ENCODE data around the gene TDRD6. TPM values are rescaled to one million over a fixed set of nuclear protein-coding genes. Genes with fewer than 3 reads are reported as not detected.

TDRD6 gene, protein sequence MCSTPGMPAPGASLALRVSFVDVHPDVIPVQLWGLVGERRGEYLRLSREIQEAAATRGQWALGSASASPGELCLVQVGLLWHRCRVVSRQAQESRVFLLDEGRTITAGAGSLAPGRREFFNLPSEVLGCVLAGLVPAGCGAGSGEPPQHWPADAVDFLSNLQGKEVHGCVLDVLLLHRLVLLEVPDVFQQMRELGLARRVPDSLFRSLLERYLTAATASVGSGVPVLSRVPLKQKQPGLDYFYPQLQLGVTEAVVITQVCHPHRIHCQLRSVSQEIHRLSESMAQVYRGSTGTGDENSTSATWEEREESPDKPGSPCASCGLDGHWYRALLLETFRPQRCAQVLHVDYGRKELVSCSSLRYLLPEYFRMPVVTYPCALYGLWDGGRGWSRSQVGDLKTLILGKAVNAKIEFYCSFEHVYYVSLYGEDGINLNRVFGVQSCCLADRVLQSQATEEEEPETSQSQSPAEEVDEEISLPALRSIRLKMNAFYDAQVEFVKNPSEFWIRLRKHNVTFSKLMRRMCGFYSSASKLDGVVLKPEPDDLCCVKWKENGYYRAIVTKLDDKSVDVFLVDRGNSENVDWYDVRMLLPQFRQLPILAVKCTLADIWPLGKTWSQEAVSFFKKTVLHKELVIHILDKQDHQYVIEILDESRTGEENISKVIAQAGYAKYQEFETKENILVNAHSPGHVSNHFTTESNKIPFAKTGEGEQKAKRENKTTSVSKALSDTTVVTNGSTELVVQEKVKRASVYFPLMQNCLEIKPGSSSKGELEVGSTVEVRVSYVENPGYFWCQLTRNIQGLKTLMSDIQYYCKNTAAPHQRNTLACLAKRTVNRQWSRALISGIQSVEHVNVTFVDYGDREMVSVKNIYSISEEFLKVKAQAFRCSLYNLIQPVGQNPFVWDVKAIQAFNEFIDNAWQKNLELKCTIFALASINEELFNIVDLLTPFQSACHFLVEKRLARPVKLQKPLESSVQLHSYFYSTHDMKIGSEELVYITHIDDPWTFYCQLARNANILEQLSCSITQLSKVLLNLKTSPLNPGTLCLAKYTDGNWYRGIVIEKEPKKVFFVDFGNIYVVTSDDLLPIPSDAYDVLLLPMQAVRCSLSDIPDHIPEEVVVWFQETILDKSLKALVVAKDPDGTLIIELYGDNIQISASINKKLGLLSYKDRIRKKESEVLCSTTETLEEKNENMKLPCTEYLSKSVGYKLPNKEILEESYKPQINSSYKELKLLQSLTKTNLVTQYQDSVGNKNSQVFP (N-terminal part only)
- total RNA-seq: 0.26 and 0.32 TPM in 2 replicates

DNA sequence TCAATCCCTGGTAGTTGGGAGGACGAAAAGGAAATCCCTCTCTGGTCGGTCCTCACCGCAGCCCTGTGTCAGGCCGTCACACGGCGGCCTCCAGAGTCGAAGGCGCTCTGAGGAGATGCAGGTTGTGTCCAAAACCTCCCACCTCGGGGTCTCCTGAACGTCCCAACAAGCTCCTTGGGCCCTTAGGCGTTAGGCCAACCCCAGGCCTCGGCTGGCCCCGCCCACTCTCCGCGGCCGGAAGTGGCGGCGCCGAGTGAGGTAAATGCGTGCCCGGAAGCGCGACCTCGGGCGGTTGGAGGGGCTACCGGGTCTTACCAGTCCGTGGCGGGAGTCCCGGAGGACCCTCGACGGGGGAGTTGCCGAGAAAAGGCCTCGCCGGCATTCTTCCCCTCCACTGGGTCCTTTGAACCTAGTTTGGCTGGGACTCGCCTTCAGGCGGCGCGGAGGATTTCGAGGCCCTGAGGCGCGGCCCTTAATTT is at the start of gene TDRD6:
TDRD6 (plus strand) TSS at position 267 of the 479 bp plus-strand sequence. CDS start 244 bp downstream, outside the sequence.

DNA sequence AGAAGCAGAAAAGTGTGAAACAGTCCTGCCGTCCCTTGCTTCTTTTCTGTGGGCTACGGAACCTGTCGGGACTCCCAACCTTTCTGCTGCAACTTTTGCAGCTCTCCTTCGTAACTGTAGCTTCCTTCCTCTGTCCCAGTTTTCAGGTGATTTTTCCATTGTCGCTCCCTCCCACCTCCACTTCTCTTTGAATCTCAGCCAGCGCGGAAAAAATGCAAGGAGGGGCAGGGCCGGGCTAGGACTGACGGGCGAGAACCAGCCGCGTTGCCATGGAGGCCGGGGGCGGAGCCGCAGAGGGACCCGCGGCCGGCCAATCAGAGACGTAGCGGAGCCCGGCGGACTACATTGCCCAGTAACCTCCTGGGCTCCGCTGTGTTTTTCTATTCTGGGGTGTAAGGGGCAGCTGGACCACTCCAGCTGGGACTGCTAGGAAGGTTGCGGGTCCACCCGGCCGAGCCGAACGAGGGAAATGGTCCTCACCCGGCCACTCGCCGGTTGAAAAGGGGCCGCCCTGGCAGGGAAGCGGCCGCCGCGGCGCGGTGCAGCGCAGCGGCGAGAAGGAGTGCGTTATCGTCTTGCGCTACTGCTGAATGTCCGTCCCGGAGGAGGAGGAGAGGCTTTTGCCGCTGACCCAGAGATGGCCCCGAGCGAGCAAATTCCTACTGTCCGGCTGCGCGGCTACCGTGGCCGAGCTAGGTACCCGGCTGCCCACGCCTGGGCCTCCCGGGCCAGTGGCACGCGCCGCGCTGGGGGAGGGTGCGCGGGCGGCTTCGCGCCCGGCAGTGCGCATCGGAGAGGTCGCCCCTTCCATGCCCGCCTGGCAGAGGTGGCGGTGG is 34.9 kb upstream of the TDRD6 start, which contains the start of the genes CYP39A1 and SLC25A27:
CYP39A1 (minus strand) TSS at position 216 of the 836 bp plus-strand sequence. CDS start 236 bp downstream, outside the sequence.
SLC25A27 (plus strand) TSS at position 373 of the 836 bp plus-strand sequence; CDS start at position 591, 218 bp downstream.

DNA sequence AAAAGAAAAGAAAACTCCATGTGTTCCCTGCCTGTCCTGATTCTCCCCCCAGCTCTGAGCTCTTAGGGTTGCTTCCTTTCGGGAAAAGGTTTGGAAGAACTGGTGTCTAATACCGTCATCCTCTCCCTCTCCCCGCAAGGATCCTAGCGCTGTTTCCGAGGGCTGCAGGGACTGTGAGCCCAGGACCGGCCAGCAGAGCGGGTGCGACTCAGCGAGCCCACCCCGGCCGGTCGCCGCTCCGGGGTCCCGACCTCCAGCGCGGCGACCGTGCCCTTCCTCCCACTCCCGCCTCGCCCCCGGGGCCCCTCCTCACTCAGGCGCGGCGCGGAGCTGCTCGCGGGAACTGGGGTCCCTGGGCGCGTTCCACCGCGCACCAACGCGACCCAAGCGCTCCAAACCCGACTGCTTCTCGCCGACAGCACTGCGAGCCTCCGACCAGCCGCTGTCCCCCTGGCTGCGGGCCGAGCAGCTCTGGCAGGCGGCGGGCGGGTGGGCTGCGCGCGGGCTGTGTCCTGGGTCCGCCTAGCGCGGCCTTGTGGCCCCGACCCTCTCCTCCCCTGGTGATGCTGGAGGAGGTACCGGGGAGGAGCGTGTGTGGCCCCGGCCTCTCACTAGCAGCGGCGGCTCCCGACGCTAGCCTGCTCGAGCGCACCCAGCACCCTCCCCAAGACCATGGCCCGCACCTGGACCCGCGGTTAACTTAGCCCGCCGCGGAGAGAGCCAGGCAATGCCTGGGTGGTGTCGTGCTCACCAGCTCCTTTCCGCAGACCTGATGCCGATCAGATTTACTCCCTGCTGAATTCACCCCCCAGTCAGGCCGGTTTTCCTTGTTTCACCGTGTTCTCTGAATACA is 47.4 kb downstream of the TDRD6 start, which contains the start of gene PLA2G7:
PLA2G7 (minus strand) TSS at position 509 of the 853 bp plus-strand sequence. CDS start 12,484 bp downstream, outside the sequence.

DNA sequence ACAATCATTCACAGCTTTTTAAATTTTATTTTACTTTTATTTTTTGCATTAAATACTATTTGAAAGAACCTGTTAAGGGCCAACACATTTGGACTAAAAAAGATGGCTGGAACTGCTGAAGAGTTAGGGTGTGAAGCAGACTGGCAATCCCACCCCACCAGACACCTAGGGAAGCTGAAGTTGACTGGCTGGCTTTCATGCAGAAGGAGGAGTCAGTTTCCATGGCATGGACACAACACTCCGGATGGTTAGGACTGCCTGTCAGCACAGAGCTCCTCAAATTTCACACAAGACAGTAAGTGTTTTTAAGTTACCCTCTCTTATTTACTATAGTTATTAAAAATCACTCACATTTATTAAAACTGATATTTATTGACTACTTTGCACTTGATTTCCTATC is 59.0 kb downstream of the TDRD6 start, which contains the start of gene ANKRD66:
ANKRD66 (plus strand) TSS at position 238 of the 400 bp plus-strand sequence. CDS start 5,016 bp downstream, outside the sequence.

Other genes starting within 250 kb of the TDRD6 start
- 0.09 and 1.6 TPM in 2 replicates for gene RCAN2, start 196.4 kb upstream of the TDRD6 start, total RNA-seq
- 0.79 and 2.2 TPM in 2 replicates for gene CYP39A1, start 35.1 kb upstream of the TDRD6 start, total RNA-seq
- 5.7 and 9.6 TPM in 2 replicates for gene SLC25A27, start 34.9 kb upstream of the TDRD6 start, total RNA-seq
- gene PLA2G7, start 47.5 kb downstream of the TDRD6 start, total RNA-seq: not detected in 2 replicates
- gene ANKRD66, start 59.0 kb downstream of the TDRD6 start, total RNA-seq: not detected in 2 replicates
- gene MEP1A, start 105.5 kb downstream of the TDRD6 start, total RNA-seq: not detected in 2 replicates
- under 0.01 TPM in 1 of 2 replicates, not detected in the other for gene ADGRF5, start 234.1 kb downstream of the TDRD6 start, total RNA-seq

Measured in bronchial smooth muscle cell (primary cell).